ENCODE data around the gene GKN1.

The GKN1 gene

GRCh38 chr2:68974946-68975665 lies 670 bp downstream of the GKN1 start:
- TF ChIP-seq EP300 (IDR thresholded peaks at IDR 0.05; ENCODE audit: borderline replicate concordance) = no peak
- no peak for TF ChIP-seq TEAD4 (IDR thresholded peaks at IDR 0.05)
- no peak for TF ChIP-seq NFIC (IDR thresholded peaks at IDR 0.05)
- TF ChIP-seq RAD21 (IDR thresholded peaks at IDR 0.05; ENCODE audit: low read depth) = no peak

GRCh38 chr2:68975844-68976243 lies 1.4 kb downstream of the GKN1 start:
- TF ChIP-seq TCF12 (IDR thresholded peaks at IDR 0.05; ENCODE audit: low read depth) = no peak
- TF ChIP-seq USF1 (IDR thresholded peaks at IDR 0.05) = no peak
- no peak for TF ChIP-seq REST (IDR thresholded peaks at IDR 0.05; ENCODE audit: low read depth)
- no peak for TF ChIP-seq MAX (IDR thresholded peaks at IDR 0.05)
- no peak for TF ChIP-seq CREB1 (IDR thresholded peaks at IDR 0.05; ENCODE audit: low read depth)
- TF ChIP-seq ZBTB7A (IDR thresholded peaks at IDR 0.05; ENCODE audit: low read depth) = no peak

GRCh38 chr2:68977453-68977852 lies 3.0 kb downstream of the GKN1 start:
- TF ChIP-seq REST (IDR thresholded peaks at IDR 0.05; ENCODE audit: low read depth) (no peak), FOXM1 (IDR thresholded peaks at IDR 0.05; ENCODE audit: borderline replicate concordance, low read depth) (no peak), MAX (IDR thresholded peaks at IDR 0.05) (no peak), TCF12 (IDR thresholded peaks at IDR 0.05; ENCODE audit: low read depth) (no peak), RAD21 (IDR thresholded peaks at IDR 0.05; ENCODE audit: low read depth) (no peak), USF1 (IDR thresholded peaks at IDR 0.05) (no peak), ZBTB7A (IDR thresholded peaks at IDR 0.05; ENCODE audit: low read depth) (no peak), EP300 (IDR thresholded peaks at IDR 0.05; ENCODE audit: borderline replicate concordance) (no peak), NFIC (IDR thresholded peaks at IDR 0.05) (no peak), CEBPB (IDR thresholded peaks at IDR 0.05) (no peak), TAF1 (IDR thresholded peaks at IDR 0.05; ENCODE audit: low read depth) (no peak)

GRCh38 chr2:68978098-68978497 lies 3.7 kb downstream of the GKN1 start:
- no peak for TF ChIP-seq TAF1 (IDR thresholded peaks at IDR 0.05; ENCODE audit: low read depth)
- no peak for TF ChIP-seq ZBTB7A (IDR thresholded peaks at IDR 0.05; ENCODE audit: low read depth)
- TF ChIP-seq RAD21 (IDR thresholded peaks at IDR 0.05; ENCODE audit: low read depth) = no peak
- no peak for TF ChIP-seq USF1 (IDR thresholded peaks at IDR 0.05)
- no peak for TF ChIP-seq MAX (IDR thresholded peaks at IDR 0.05)
- TF ChIP-seq FOXM1 (IDR thresholded peaks at IDR 0.05; ENCODE audit: borderline replicate concordance, low read depth) = no peak

- TF ChIP-seq REST (IDR thresholded peaks at IDR 0.05; ENCODE audit: low read depth) (no peak), RAD21 (IDR thresholded peaks at IDR 0.05; ENCODE audit: low read depth) (no peak), EP300 (IDR thresholded peaks at IDR 0.05; ENCODE audit: borderline replicate concordance) (no peak), CREB1 (IDR thresholded peaks at IDR 0.05; ENCODE audit: low read depth) (no peak), USF1 (IDR thresholded peaks at IDR 0.05) (no peak), FOXM1 (IDR thresholded peaks at IDR 0.05; ENCODE audit: borderline replicate concordance, low read depth) (no peak), TEAD4 (IDR thresholded peaks at IDR 0.05) (no peak), NFIC (IDR thresholded peaks at IDR 0.05) (no peak), EGR1 (IDR thresholded peaks at IDR 0.05) (no peak), CEBPB (IDR thresholded peaks at IDR 0.05) (no peak)
Observed at GRCh38 chr2:68980956-68981355, 6.5 kb downstream of the GKN1 start.

Measured in Ishikawa (cell line).